Aorta (tissue), 5 donors: ENCODE results near the gene ENO1. TPM values are rescaled to one million over a fixed set of nuclear protein-coding genes. Genes with fewer than 3 reads are reported as not detected.
A peak's percentile ranks its signal among the peaks of the same experiment; 100 is the strongest.

ENCODE experiments used
- ATAC-seq: fragments of 200-7000 bp; cut with Tn5 transposase; one replicate; pipeline ENCODE4 v1.9.1; 2022; ENCODE audit warnings: moderate library complexity; ENCODE audit not compliant: low FRiP score
- DNase-seq, 2 donors: peaks; one replicate each; pipeline ENCODE4 v3.0.0-alpha.2; 2020
- H3K27ac ChIP-seq, 2 donors: one replicate each; pipeline ENCODE4 v1.5.1; 2013; ENCODE audit warnings: low read length in 2 of 2, mild to moderate bottlenecking in 2 of 2, moderate library complexity in 2 of 2, control low read depth in 1 of 2, inconsistent platforms in 1 of 2, low read depth in 1 of 2
- H3K27me3 ChIP-seq, 2 donors: one replicate each; pipeline ENCODE4 v1.6.1; 2013; ENCODE audit warnings: control low read depth in 1 of 2, low read length in 1 of 2, mild to moderate bottlenecking in 1 of 2, moderate library complexity in 1 of 2; ENCODE audit not compliant: insufficient read depth in 2 of 2, control insufficient read depth in 1 of 2
- H3K36me3 ChIP-seq, 2 donors: one replicate each; pipeline ENCODE4 v1.6.1; 2013; ENCODE audit warnings: control low read depth in 1 of 2, low read length in 1 of 2, mild to moderate bottlenecking in 1 of 2; ENCODE audit not compliant: insufficient read depth in 2 of 2, control insufficient read depth in 1 of 2
- H3K4me1 ChIP-seq, 2 donors: one replicate each; pipeline ENCODE4 v1.6.1; 2013; ENCODE audit warnings: low read length in 2 of 2, control low read depth in 1 of 2, mild to moderate bottlenecking in 1 of 2, moderate library complexity in 1 of 2; ENCODE audit not compliant: insufficient read depth in 2 of 2, control insufficient read depth in 1 of 2
- H3K4me3 ChIP-seq, 2 donors: one replicate each; pipeline ENCODE4 v1.5.1; 2013; ENCODE audit warnings: low read length in 2 of 2, control low read depth in 1 of 2, mild to moderate bottlenecking in 1 of 2
- H3K9me3 ChIP-seq: one replicate; pipeline ENCODE4 v1.6.1; 2013; ENCODE audit warnings: mild to moderate bottlenecking, low read length; ENCODE audit not compliant: control insufficient read depth
- WGBS, 2 donors: extraction: QIAGEN DNeasy Blood & Tissue Kit; methylation state at CpG; one replicate each; pipeline ENCODE4 v1.1.7; 2013; 5-methylcytosine and 5-hydroxymethylcytosine counted together
- intact Hi-C, 2 donors: fragments of 100-400 bp; cut with DNase I; formaldehyde crosslinking; loops; one replicate each; pipeline versions ENCODE4 v1.14.2 to v1.15.0; 2022
- polyA plus RNA-seq, 2 donors: library from polyadenylated mRNA; stranded (reverse); fragments of 200-250 nt; gene quantifications; one replicate each; pipeline ENCODE4 v1.2.3, GENCODE V29; 2013
- total RNA-seq, 2 donors: library from RNA; stranded (reverse); fragmentation: NEBNext Ultra II Directional; extraction: Animal tissue kit (Norgen Biotek cat#: 25700); gene quantifications; one replicate each; pipeline ENCODE4 v1.2.1, GENCODE V29; 2021
- donor health status: healthy with polysubstance abuse.
- donor health status: Bipolar disorder and iron deficiency.
- donor health status: DM: no; HTN: no; CAD: no.
- donor health status: DM: no; HTN: no; CAD: no.
- donor health status: DM: yes; HTN: yes; CAD: no.

The ENO1 gene
- total and polyA plus RNA-seq, 4 donors, result 333 to 688 (median 528) TPM

DNA sequence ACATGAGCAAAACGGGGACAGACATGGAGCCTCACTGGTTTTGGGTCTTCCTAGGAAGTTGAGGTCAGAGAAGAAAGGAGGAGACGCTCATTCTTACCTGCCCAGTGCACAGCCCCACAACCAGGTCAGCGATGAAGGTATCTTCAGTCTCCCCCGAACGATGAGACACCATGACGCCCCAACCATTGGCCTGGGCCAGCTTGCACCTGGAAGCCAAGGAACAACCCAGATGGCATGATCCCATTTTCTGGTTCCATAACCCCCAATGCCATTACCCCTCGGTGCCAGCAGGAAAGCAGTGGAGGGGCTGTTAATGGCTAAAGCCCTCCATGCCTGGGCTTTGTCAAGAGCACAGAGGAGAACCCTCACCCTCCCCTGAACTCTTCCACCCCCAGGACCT lies 15.3 kb downstream of the ENO1 start:
- ATAC-seq (no peak), DNase-seq (no peak)
- no peak overlapping the region for H3K4me3 ChIP-seq
- H3K36me3 ChIP-seq, result peaks cover 24 to 27% of the 10 kb centered on the region in 2 donors
- WGBS, 2 donors, result 90 to 93% methylated on average over 7 of the region's 7 CpGs
- intact Hi-C loops, result loop anchor here in 1 of 2 donors (5.0 kb wide), 2 partner anchors 44 to 124 kb away; no protein-coding TSS in a partner anchor
- H3K9me3 ChIP-seq, result no peaks in the 10 kb centered on the region
- no peak overlapping the region for H3K27ac ChIP-seq
- no peaks in the 10 kb centered on the region for H3K27me3 ChIP-seq
- peaks cover 0 to under 1% of the 10 kb centered on the region in 2 donors for H3K4me1 ChIP-seq

DNA sequence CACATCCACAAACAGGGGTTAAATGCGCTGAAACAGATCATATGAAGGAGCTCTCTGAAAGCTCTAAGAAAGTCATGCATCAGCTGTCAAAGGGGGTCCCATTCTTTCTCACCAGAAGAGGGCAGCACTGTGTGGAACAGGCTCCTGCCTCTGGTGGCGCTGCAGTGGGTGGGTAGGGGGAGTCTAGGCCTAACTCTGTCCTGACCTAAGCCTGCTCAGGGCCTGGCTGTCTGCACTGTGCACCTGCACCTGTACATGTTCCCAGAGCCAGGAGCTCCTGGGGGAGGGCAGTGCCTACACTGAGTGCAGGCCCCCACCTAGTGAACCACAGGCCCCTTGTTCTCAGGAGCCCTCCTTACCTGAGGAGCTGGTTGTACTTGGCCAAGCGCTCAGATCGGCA lies 16.0 kb downstream of the ENO1 start:
- ATAC-seq, result no peak
- Histone ChIP-seq H3K4me3 (no peak overlapping the region), H3K4me1 (peaks cover 0 to 2% of the 10 kb centered on the region in 2 donors), H3K9me3 (no peaks in the 10 kb centered on the region), H3K36me3 (peaks cover 23 to 24% of the 10 kb centered on the region in 2 donors), H3K27me3 (no peaks in the 10 kb centered on the region), H3K27ac (no peak overlapping the region)
- intact Hi-C loops, result loop anchor here in 1 of 2 donors (5.0 kb wide), 2 partner anchors 45 to 125 kb away; no protein-coding TSS in a partner anchor
- 88% methylated on average over 4 of the region's 4 CpGs for WGBS, 2 donors
- DNase-seq, result no peak

DNA sequence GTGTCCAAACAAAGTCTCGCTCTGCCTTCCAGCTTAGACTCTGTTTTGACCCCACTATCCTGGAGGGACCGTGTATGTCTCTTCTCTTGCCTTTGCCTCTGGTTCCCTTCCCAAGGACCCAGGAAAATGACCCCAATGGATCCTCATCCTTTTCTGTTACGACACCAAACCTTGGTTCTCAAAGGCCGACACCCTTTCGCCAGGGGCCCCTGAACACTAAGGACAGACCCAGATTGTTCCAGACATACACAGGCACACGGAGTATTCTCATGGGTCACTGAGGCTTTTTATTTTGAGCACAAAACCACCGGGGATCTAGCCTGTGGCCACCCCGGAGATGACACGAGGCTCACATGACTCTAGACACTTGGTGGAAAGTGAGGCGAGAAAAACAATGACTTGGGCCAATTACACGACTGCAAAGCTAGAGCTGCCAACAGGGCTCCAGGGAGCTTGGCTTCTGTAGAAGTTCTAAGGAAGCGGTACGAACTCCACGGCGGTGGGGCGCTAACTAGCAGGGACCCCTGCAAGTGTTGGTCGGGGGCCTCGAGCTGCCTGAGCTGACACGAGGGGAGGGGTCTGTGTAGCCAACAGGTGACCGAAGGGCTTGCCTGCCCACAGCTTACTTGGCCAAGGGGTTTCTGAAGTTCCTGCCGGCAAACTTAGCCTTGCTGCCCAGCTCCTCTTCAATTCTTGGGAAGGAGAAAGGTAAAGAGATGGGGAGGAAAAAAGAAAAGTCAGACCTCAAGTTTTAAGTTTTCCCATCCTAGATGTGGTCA lies 17.6 kb downstream of the ENO1 start:
- intact Hi-C loops, result loop anchor here in 1 of 2 donors (5.0 kb wide), 2 partner anchors 46 to 126 kb away; no protein-coding TSS in a partner anchor
- H3K27ac ChIP-seq, result no peak overlapping the region
- ATAC-seq, result no peak

DNA sequence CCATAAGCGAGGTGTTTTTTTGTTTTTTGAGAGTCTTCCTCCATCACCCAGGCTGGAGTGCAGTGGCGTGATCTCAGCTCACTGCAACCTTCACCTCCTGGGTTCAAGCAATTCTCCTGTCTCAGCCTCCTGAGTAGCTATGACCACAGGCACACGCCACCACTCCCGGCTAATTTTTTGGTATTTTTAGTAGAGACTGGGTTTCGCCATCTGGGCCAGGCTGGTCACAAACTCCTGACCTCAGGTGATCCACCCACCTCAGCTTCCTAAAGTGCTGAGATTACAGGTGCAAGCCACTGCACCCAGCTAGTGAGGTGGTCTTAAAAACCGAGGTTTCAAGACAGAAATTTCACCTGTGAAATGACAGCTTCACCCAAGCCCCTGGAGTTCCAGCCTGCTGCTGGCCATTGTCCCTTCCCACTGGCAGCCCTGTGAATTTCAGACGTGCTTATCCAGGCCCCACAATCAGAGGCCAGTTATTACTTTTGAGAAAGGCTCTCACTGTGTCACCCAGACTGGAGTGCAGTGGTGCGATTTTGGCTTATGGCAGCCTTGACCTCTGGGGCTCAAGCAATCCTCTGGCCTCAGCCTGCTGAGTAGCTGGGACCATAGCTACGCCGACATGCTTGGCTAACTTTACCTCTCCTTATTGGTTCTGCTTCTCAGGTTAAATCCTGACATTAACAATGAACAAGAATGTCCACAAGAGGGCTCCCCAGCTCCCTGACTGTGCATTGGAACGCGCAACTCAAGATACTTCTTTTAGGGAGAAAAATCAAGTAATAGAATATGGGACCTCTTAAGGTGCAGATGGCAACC lies 19.4 kb downstream of the ENO1 start:
- Histone ChIP-seq H3K4me1 (peaks cover 0 to 2% of the 10 kb centered on the region in 2 donors), H3K9me3 (no peaks in the 10 kb centered on the region), H3K4me3 (no peak overlapping the region), H3K27me3 (no peaks in the 10 kb centered on the region), H3K27ac (peak overlapping the region in 1 of 2 donors; percentile 47), H3K36me3 (peaks cover 8 to 12% of the 10 kb centered on the region in 2 donors)
- intact Hi-C loops, result loop anchor here in 1 of 2 donors (5.0 kb wide), 1 partner anchor 128 kb away; no protein-coding TSS in a partner anchor
- WGBS, 2 donors, result 55 to 57% methylated on average over 12 of the region's 12 CpGs
- ATAC-seq (peak; percentile 74), DNase-seq (no peak)

More for the DNA sequence above, 17.6 kb downstream of the ENO1 start:
- Histone ChIP-seq H3K27me3 (no peaks in the 10 kb centered on the region), H3K4me3 (no peak overlapping the region), H3K36me3 (peaks cover 19% of the 10 kb centered on the region in 2 donors), H3K9me3 (no peaks in the 10 kb centered on the region), H3K4me1 (peaks cover 0 to 2% of the 10 kb centered on the region in 2 donors)
- WGBS, 2 donors, result 81% methylated on average over 21 of the region's 21 CpGs
- DNase-seq, result no peak

DNA sequence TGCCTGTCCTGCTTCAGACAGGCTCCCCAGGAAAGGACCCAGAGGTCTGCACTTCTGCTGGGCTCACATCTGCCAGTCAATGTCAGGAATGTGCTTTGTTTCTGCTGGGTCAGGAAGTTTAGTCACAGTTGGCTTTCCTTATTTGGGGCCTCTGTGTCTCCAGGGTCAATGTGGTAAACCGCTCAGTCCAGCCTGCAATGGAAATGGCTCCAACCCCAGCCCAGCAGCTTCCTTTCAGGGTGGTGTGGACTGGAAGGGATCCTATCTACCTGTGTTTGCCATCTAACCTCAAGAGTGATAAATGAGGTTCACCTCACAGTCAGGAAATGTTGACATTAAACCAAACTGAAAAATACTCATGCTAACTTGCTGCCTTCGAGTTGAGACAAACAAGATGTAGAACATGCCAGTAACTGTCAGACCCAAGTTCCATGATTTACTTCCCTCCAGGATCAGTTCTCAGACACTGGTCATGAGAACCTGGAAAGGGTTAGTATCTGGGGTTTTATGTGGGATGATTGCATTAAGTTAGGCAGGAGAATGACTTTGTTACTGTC lies 20.3 kb downstream of the ENO1 start:
- ATAC-seq (peak; percentile 51), DNase-seq (no peak)
- no peaks in the 10 kb centered on the region for H3K9me3 ChIP-seq
- H3K4me3 ChIP-seq, result no peak overlapping the region
- 7% methylated on average over 2 of the region's 2 CpGs for WGBS, 2 donors
- H3K27ac ChIP-seq, result peak overlapping the region in 1 of 2 donors; percentile 32
- intact Hi-C loops, result loop anchor here in 1 of 2 donors (5.0 kb wide), 1 partner anchor 129 kb away; no protein-coding TSS in a partner anchor
- H3K4me1 ChIP-seq, result peaks cover 0 to 2% of the 10 kb centered on the region in 2 donors
- H3K36me3 ChIP-seq, result peaks cover under 1 to 6% of the 10 kb centered on the region in 2 donors
- H3K27me3 ChIP-seq, result no peaks in the 10 kb centered on the region

DNA sequence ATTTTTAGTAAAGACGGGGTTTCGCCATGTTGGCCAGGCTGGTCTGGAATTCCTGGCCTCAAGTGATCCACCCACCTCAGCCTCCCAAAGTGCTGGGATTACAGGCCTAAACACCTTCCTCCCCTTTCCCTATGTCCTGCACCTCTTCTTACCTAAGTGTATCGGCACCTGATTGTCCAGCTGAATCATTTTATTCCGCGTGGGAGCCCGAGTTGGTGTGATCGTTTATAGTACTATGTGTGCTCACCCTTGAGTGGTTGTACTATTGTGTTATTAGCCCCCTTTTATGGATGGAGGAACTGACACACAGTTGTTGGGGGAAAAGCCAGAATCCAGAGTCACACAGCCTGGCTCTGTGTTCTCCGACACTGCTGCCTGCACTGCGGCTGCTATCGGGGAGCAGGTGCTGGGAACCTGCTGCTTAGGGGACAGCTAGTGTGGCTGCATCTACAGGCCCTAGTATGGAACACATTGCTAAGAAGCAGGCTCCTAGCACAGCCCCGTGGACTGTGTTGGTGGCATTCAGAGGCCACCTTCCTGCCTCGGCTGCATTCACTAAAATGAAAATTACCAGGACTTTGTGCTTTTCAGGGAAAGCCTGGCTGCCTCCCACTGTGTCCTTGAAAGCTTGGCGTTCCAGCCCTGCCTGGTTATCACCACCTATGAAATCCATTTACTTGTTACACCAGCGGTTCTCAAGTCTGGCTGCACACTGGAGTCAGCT lies 21.6 kb downstream of the ENO1 start:
- Histone ChIP-seq H3K4me1 (peaks cover 0 to 2% of the 10 kb centered on the region in 2 donors), H3K4me3 (no peak overlapping the region), H3K27me3 (no peaks in the 10 kb centered on the region), H3K9me3 (no peaks in the 10 kb centered on the region), H3K36me3 (peaks cover 0 to 3% of the 10 kb centered on the region in 2 donors), H3K27ac (peak overlapping the region in 1 of 2 donors; percentile 48)
- DNase-seq (no peak), ATAC-seq (no peak)
- 89 to 90% methylated on average over 14 of the region's 14 CpGs for WGBS, 2 donors
- intact Hi-C loops, result loop anchor here in 1 of 2 donors (5.0 kb wide), 1 partner anchor 130 kb away; no protein-coding TSS in a partner anchor

DNA sequence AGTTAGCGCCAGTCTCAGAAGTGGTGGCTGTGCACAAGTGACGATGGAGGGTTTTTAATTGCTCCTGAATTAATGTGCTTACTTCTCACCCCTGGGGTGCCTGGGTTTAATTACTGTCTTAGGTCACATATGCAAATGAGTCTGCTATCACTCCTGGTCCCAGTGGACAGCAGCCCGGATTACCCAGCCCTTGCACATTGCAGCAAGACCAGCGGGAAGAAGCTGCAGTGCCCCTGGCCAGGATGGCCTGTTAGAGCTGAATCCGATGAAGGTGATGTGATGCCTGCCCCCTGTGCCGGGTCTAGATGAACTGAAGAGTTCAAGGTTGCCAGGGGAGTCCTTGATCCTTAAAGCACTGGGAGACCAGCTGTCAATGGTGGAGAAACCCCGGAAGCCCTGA lies 24.2 kb downstream of the ENO1 start:
- WGBS, 2 donors, result 91 to 92% methylated on average over 7 of the region's 7 CpGs
- no peak for DNase-seq
- H3K4me1 ChIP-seq, result peaks cover 0 to 2% of the 10 kb centered on the region in 2 donors
- no peaks in the 10 kb centered on the region for H3K27me3 ChIP-seq
- no peak overlapping the region for H3K4me3 ChIP-seq
- no peaks in the 10 kb centered on the region for H3K9me3 ChIP-seq
- H3K36me3 ChIP-seq, result peaks cover 0 to 2% of the 10 kb centered on the region in 2 donors
- no peak for ATAC-seq
- peak overlapping the region in 1 of 2 donors; percentile 49 for H3K27ac ChIP-seq
- intact Hi-C loops, result no loop called here

DNA sequence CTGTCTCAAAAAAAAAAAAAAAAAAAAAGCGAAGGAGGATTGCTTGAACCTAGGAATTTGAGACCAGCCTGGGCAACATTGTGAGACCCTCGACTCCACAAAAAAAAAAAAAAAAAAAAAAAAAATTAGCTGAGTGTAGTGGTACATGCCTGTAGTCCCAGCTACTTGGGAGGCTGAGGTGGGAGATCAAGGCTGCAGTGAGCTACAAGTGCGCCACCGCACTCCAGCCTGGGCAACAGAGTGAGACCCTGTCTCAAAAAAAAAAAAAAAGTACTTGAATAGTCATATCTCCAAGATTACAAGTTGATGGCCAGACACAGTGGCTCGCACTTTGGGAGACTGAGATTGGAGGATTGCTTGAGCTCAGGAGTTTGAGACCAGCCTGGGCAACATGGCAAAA lies 27.4 kb downstream of the ENO1 start:
- H3K27me3 ChIP-seq, result no peaks in the 10 kb centered on the region
- intact Hi-C loops, result no loop called here
- DNase-seq (no peak), ATAC-seq (no peak)
- H3K27ac ChIP-seq, result no peak overlapping the region
- WGBS, 2 donors, result 92 to 95% methylated on average over 4 to 5 of the region's 5 CpGs
- no peaks in the 10 kb centered on the region for H3K36me3 ChIP-seq
- H3K9me3 ChIP-seq, result no peaks in the 10 kb centered on the region
- H3K4me3 ChIP-seq, result no peak overlapping the region
- H3K4me1 ChIP-seq, result no peaks in the 10 kb centered on the region
